Measurements from ENCODE around the gene CHN2.

- TF ChIP-seq POLR2AphosphoS5 (IDR thresholded peaks at IDR 0.05; ENCODE audit: low read depth, low read length) (no peak), POLR2A (IDR thresholded peaks at IDR 0.05; ENCODE audit: low read depth, low read length) (no peak)
These were observed 108.3 kb downstream of the CHN2 start for GRCh38 chr7:29302666-29303395.

All from GM12892 (cell line).